Right lobe of liver (tissue), 4 donors: ENCODE measurements around the gene AP1M2.

Source experiments
- CTCF ChIP-seq, 4 donors: fragments of 200-600 bp in 3 of 4; fragments of 450-650 bp in 1 of 4; IDR thresholded peaks; one replicate each; pipeline versions ENCODE4 v1.5.1 to v1.8.0; 2016 to 2022; ENCODE audit warnings: antibody characterized with exemption in 4 of 4, mild to moderate bottlenecking in 2 of 4
- POLR2A ChIP-seq: fragments of 450-650 bp; IDR thresholded peaks from one replicate; pipeline ENCODE4 v1.6.1; 2017; ENCODE audit warnings: antibody characterized with exemption, mild to moderate bottlenecking
- donor health status: DM: no; HTN: no; CAD: no.
- donor health status: DM: no; HTN: no; CAD: no.
- donor health status: DM: no; HTN: yes; CAD: no.

GRCh38 chr19:10544242-10544752 is 42.8 kb downstream of the AP1M2 start:
- TF ChIP-seq CTCF (IDR thresholded peaks at IDR 0.05) (no peak), POLR2A (no peak)
